Measurements from ENCODE around the gene ARF3.

ARF3 gene

GRCh38 chr12:48957141-48958048, at the start of gene ARF3:
Gene ARF3 (minus strand): TSS chr12:48957487. CDS start chr12:48941095, 16,392 bp downstream.
- DNase-seq = peak; percentile 80

- no peak for DNase-seq
Measured at GRCh38 chr12:49000346-49000745, 43.1 kb upstream of the ARF3 start.

- DNase-seq = peak; percentile 51
Measured at GRCh38 chr12:48999371-49000131, 42.3 kb upstream of the ARF3 start, which contains the start of gene DDN. Gene DDN (minus strand): TSS chr12:48999375. CDS start chr12:48999287, 88 bp downstream.

- DNase-seq = no peak
Measured at GRCh38 chr12:48998497-48999353, 41.4 kb upstream of the ARF3 start.

GRCh38 chr12:48997719-48998496, 40.6 kb upstream of the ARF3 start:
- no peak for DNase-seq

GRCh38 chr12:48996794-48997718, 39.8 kb upstream of the ARF3 start:
- no peak for DNase-seq

GRCh38 chr12:48995086-48995879, 38.0 kb upstream of the ARF3 start:
- DNase-seq = no peak

- DNase-seq = no peak
Measured at GRCh38 chr12:48994224-48995085, 37.2 kb upstream of the ARF3 start.

- no peak for DNase-seq
Measured at GRCh38 chr12:48993787-48994186, 36.5 kb upstream of the ARF3 start.

- no peak for DNase-seq
Measured at GRCh38 chr12:48991247-48992050, 34.2 kb upstream of the ARF3 start.

GRCh38 chr12:48990552-48990951, 33.3 kb upstream of the ARF3 start:
- DNase-seq = no peak

GRCh38 chr12:48988030-48988649, 30.9 kb upstream of the ARF3 start:
- DNase-seq = peak; percentile 45

- no peak for DNase-seq
Measured at GRCh38 chr12:48986720-48987291, 29.5 kb upstream of the ARF3 start.

- no peak for DNase-seq
Measured at GRCh38 chr12:48985901-48986300, 28.6 kb upstream of the ARF3 start.

- no peak for DNase-seq
Measured at GRCh38 chr12:48985475-48985897, 28.2 kb upstream of the ARF3 start.

- no peak for DNase-seq
Measured at GRCh38 chr12:48982397-48983080, 25.3 kb upstream of the ARF3 start.

- DNase-seq = no peak
Measured at GRCh38 chr12:48981757-48982157, 24.5 kb upstream of the ARF3 start.
